Activated B cell treated with CpG ODN at 0.5 μM for 24 hours (primary cell): ENCODE data around the gene GHR. TPM values are rescaled to one million over a fixed set of nuclear protein-coding genes. Genes with fewer than 3 reads are reported as not detected.

Experiments
- ATAC-seq: fragments of 200-7000 bp; cut with Tn5 transposase; one replicate; pipeline ENCODE4 v1.10.0; 2021; ENCODE audit warnings: low read depth, mild to moderate bottlenecking, moderate library complexity
- CTCF ChIA-PET: fragments of 350-600 bp; sonication (Branson Sonifier 250); formaldehyde crosslinking; loops from one replicate; lab custom pipeline; 2021; ENCODE audit warnings: antibody characterized with exemption; lab: Charles Lee
- POLR2A ChIA-PET: fragments of 350-600 bp; sonication (Branson Sonifier 250); formaldehyde crosslinking; loops from one replicate; lab custom pipeline; 2021; ENCODE audit warnings: antibody characterized with exemption; lab: Charles Lee
- DNase-seq: peaks from one replicate; pipeline ENCODE4 v3.0.0; 2022
- H3K27ac Mint-ChIP-seq: one replicate; pipeline ENCODE4 v1.8.0; 2020; ENCODE audit warnings: mixed read lengths
- H3K27me3 Mint-ChIP-seq: one replicate; pipeline ENCODE4 v1.8.0; 2021; ENCODE audit warnings: mixed read lengths
- H3K36me3 Mint-ChIP-seq: one replicate; pipeline ENCODE4 v1.8.0; 2021; ENCODE audit warnings: low read depth, mixed read lengths
- H3K4me1 Mint-ChIP-seq: one replicate; pipeline ENCODE4 v1.8.0; 2021; ENCODE audit warnings: mixed read lengths
- H3K4me3 Mint-ChIP-seq: one replicate; pipeline ENCODE4 v1.8.0; 2020; ENCODE audit warnings: mild to moderate bottlenecking, mixed read lengths
- H3K9me3 Mint-ChIP-seq: one replicate; pipeline ENCODE4 v1.8.0; 2020; ENCODE audit warnings: mixed read lengths
- intact Hi-C: fragments of 100-400 bp; cut with micrococcal nuclease; formaldehyde crosslinking; loops from one replicate; pipeline ENCODE4 v1.15.1; 2024
- total RNA-seq: library from RNA; stranded (reverse); gene quantifications from 2 replicates; pipeline ENCODE4 v1.2.3, GENCODE V29; 2022
- TF ChIP-seq, protein P1 (sequence below): fragments of 200-600 bp; IDR thresholded peaks from one replicate; pipeline ENCODE4 v1.8.0; 2022; ENCODE audit warnings: antibody characterized with exemption, mild to moderate bottlenecking

Gene GHR
- total RNA-seq = not detected in 2 replicates

DNA sequence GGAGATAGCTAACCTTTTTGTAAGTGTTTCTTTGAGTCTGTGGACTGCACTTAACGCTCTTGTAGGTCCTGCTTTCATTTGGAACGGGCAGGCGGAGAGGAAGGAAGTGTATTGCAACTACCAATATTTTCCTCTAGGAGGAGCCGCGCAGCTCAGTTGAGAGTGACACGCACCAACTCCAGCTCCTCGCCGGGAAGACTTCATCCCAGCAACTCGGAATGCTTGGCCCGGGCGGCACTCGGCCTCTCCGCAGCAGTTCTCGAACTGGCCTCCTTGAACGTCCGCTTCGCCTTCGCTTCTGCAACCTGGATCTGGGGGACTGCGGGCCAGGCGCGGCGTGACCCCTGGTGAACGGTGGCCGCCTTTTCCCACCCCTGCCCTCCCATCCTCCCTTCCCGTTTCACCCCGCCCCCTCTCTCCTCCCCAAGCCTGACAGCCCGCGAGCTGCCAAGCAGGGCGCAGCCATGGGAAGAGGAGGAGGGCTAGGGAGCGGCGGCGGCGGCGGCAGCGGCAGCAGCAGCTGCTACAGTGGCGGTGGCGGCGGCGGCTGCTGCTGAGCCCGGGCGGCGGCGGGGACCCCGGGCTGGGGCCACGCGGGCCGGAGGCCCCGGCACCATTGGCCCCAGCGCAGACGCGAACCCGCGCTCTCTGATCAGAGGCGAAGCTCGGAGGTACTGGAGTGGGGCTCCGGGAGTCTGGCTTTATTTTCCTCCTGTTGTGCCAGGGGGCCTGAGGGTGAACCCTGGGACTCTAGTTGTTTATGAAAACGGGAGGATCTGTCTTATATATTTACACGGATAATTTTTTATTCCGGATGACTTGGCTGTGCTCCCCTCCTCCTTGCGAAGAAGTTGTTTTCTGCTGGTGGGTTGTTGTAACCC is at the start of gene GHR:
Gene GHR, plus strand, starts transcription at position 155 of the 881 bp plus-strand sequence. CDS start 142,436 bp downstream, outside the sequence.
- no peaks in the 10 kb centered on the region for H3K9me3 Mint-ChIP-seq
- peaks cover 7% of the 10 kb centered on the region for H3K27me3 Mint-ChIP-seq
- H3K4me1 Mint-ChIP-seq = no peaks in the 10 kb centered on the region
- TF ChIP-seq, protein P1, sequence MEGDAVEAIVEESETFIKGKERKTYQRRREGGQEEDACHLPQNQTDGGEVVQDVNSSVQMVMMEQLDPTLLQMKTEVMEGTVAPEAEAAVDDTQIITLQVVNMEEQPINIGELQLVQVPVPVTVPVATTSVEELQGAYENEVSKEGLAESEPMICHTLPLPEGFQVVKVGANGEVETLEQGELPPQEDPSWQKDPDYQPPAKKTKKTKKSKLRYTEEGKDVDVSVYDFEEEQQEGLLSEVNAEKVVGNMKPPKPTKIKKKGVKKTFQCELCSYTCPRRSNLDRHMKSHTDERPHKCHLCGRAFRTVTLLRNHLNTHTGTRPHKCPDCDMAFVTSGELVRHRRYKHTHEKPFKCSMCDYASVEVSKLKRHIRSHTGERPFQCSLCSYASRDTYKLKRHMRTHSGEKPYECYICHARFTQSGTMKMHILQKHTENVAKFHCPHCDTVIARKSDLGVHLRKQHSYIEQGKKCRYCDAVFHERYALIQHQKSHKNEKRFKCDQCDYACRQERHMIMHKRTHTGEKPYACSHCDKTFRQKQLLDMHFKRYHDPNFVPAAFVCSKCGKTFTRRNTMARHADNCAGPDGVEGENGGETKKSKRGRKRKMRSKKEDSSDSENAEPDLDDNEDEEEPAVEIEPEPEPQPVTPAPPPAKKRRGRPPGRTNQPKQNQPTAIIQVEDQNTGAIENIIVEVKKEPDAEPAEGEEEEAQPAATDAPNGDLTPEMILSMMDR = no peak
- POLR2A ChIA-PET = no interaction called here
- no peak within 1 kb of the TSS for H3K4me3 Mint-ChIP-seq
- CTCF ChIA-PET = no interaction called here
- no peaks in the 10 kb centered on the region for H3K36me3 Mint-ChIP-seq
- intact Hi-C loops = no loop called here
- ATAC-seq (no peak), DNase-seq (no peak)
- H3K27ac Mint-ChIP-seq = no peak within 1 kb of the TSS

DNA sequence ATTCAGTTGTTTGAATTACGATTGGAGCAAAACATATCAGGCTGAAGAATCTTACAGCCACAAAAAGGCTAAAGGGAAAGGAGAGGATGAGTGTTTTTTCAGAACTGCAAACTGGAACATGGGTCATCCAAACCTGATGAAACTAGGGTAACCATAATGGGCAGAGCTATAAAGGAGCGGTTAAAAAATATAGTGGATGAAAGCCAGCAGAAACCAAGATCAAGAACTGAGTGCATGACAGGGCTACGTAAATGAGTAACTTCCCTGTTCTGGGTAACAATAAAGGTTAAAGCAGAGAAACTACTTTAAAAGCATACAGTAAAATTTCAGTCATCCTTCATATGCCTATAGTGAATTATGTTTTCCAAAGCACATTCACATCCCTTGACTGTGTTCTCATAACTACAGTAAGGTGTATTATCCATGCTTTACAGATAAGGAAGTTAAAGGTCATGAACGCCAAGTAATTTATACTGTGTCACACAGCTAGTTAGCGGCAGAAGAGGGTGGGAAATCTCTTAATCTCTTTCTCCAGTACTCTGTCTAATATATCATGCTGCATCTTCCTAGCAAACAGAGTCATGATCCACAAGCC is 48.5 kb upstream of the GHR start:
- intact Hi-C loops = no loop called here
- Mint-ChIP-seq H3K9me3 (peaks cover 6% of the 10 kb centered on the region), H3K27ac (no peak overlapping the region), H3K4me3 (no peak overlapping the region), H3K27me3 (no peaks in the 10 kb centered on the region), H3K36me3 (no peaks in the 10 kb centered on the region), H3K4me1 (no peaks in the 10 kb centered on the region)
- DNase-seq (no peak), ATAC-seq (no peak)
- ChIA-PET POLR2A (no interaction called here), CTCF (no interaction called here)
- TF ChIP-seq, protein P1 = no peak

DNA sequence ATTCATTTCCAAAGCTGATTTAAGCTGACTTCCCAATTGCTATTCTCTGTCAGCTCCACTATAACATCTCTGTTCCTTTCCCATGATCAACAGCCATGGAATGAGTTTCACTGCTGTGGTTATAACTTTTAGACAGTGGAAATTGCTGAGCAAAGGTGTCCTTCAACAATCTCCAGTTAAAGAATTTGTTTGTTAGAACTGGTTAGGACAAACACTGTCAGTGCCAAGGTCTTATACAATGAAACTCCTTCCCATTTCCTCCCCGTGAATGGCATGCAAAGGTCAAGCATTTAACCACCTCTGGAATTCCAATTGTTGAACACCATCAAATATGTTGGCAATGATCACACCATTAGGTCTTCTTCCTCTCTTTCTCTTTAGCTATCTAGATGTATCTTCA is 45.7 kb upstream of the GHR start:
- intact Hi-C loops = no loop called here
- Mint-ChIP-seq H3K27me3 (no peaks in the 10 kb centered on the region), H3K4me1 (no peaks in the 10 kb centered on the region), H3K9me3 (peaks cover 8% of the 10 kb centered on the region), H3K4me3 (no peak overlapping the region), H3K36me3 (no peaks in the 10 kb centered on the region), H3K27ac (no peak overlapping the region)
- CTCF ChIA-PET = no interaction called here
- DNase-seq (no peak), ATAC-seq (no peak)
- POLR2A ChIA-PET = no interaction called here
- TF ChIP-seq, protein P1 = no peak

DNA sequence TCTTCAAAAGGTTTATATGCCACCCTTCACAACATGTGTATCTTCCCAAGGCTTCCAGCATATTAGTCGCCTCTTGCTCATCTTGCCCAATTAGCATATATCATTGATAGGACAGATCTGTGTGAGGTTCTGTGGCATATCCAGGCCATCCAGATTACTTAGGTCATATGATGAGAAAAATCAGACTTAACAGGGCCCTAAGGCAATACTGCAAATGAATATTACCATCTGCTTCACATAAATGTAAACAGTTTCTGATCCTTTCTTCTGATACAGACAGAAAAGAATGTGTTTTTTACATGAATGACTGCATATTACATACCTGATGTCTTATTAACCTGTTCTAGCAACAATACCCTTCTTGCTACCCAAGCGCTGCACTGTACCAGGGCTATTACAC is 41.3 kb upstream of the GHR start:
- H3K4me1 Mint-ChIP-seq = no peaks in the 10 kb centered on the region
- no peak overlapping the region for H3K27ac Mint-ChIP-seq
- no peak for DNase-seq
- ChIA-PET POLR2A (no interaction called here), CTCF (no interaction called here)
- ATAC-seq = no peak
- no peaks in the 10 kb centered on the region for H3K36me3 Mint-ChIP-seq
- TF ChIP-seq, protein P1 = no peak
- H3K9me3 Mint-ChIP-seq = peaks cover 2% of the 10 kb centered on the region
- intact Hi-C loops = no loop called here
- no peaks in the 10 kb centered on the region for H3K27me3 Mint-ChIP-seq
- H3K4me3 Mint-ChIP-seq = no peak overlapping the region

DNA sequence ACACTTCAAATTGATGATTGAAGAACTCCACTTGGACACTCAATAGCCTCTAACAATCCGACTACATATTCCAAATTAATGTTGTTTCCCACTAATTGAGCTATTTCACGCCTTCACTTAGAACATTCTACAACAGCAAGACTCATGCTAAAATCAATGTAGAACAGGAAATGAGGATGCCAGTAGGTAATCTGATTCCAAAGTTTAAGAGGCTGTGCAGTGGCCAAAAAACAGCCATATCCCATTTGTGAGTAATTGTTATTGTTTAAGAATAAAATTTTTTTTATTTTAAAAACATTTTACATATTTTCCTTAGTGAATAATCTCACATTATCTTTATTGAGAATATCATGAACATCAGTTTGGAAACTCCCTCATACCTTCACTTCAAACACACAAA is 35.7 kb upstream of the GHR start:
- intact Hi-C loops = no loop called here
- no peaks in the 10 kb centered on the region for H3K27me3 Mint-ChIP-seq
- no peak for DNase-seq
- H3K4me3 Mint-ChIP-seq = no peak overlapping the region
- CTCF ChIA-PET = no interaction called here
- no peak overlapping the region for H3K27ac Mint-ChIP-seq
- no peaks in the 10 kb centered on the region for H3K36me3 Mint-ChIP-seq
- no peak for ATAC-seq
- H3K4me1 Mint-ChIP-seq = no peaks in the 10 kb centered on the region
- POLR2A ChIA-PET = no interaction called here
- TF ChIP-seq, protein P1 = no peak
- peaks cover 5% of the 10 kb centered on the region for H3K9me3 Mint-ChIP-seq
